Esophagus muscularis mucosa (tissue), 4 donors: ENCODE results near the gene C15orf39.

Source experiments
- EP300 ChIP-seq: sonication (generic); formaldehyde crosslinking; IDR thresholded peaks from one replicate; pipeline ENCODE4 v1.6.1; 2017; ENCODE audit warnings: antibody characterized with exemption
- POLR2A ChIP-seq: fragments of 450-650 bp; IDR thresholded peaks from one replicate; pipeline ENCODE4 v1.6.1; 2017; ENCODE audit warnings: antibody characterized with exemption, moderate library complexity, mild to moderate bottlenecking, low read depth
- POLR2AphosphoS5 ChIP-seq, 2 donors: sonication (generic); formaldehyde crosslinking; IDR thresholded peaks; one replicate each; pipeline ENCODE4 v1.6.1; 2017; ENCODE audit warnings: antibody characterized with exemption in 2 of 2
- TF ChIP-seq, protein P1 (sequence below), 3 experiments: fragments of 200-600 bp in 2 of 3; fragments of 450-650 bp in 1 of 3; sonication (generic) in 2 of 3; IDR thresholded peaks; one replicate each; pipeline ENCODE4 v1.5.1; 2017 to 2019; ENCODE audit warnings: antibody characterized with exemption in 3 of 3, mild to moderate bottlenecking in 2 of 3, moderate library complexity in 1 of 3

DNA sequence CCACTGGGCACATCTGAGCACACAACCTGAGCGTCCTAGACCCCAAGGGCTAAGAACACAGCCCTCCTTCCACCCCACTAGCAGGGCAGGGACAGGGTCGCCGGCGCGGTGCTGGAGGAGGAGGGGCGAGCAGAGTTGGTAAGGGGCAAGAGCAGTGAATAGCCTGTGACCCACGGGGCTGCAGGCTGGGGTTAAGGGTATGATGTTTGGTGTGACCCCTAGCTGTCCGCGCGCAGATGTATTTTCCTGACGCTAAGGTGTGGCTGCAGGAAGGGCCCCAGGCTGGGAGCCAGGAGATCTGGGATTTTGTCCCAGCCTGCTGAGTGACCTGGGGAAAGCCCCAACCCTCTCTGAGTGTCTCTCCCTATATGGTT, 1.3 kb upstream of the C15orf39 start:
- TF ChIP-seq, protein P1, sequence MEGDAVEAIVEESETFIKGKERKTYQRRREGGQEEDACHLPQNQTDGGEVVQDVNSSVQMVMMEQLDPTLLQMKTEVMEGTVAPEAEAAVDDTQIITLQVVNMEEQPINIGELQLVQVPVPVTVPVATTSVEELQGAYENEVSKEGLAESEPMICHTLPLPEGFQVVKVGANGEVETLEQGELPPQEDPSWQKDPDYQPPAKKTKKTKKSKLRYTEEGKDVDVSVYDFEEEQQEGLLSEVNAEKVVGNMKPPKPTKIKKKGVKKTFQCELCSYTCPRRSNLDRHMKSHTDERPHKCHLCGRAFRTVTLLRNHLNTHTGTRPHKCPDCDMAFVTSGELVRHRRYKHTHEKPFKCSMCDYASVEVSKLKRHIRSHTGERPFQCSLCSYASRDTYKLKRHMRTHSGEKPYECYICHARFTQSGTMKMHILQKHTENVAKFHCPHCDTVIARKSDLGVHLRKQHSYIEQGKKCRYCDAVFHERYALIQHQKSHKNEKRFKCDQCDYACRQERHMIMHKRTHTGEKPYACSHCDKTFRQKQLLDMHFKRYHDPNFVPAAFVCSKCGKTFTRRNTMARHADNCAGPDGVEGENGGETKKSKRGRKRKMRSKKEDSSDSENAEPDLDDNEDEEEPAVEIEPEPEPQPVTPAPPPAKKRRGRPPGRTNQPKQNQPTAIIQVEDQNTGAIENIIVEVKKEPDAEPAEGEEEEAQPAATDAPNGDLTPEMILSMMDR (IDR thresholded peaks at IDR 0.05) = no peak
- TF ChIP-seq POLR2AphosphoS5 (IDR thresholded peaks at IDR 0.05) = no peak
- no peak for TF ChIP-seq EP300
- no peak for TF ChIP-seq POLR2A
